Lung (tissue), 12 donors: Measurements from ENCODE around the gene BASP1. TPM values are rescaled to one million over a fixed set of nuclear protein-coding genes. Genes with fewer than 3 reads are reported as not detected.

Experiments used
- ATAC-seq: fragments of 200-7000 bp; cut with Tn5 transposase; one replicate; pipeline ENCODE4 v1.9.1; 2020; ENCODE audit warnings: moderate number of reproducible peaks; ENCODE audit not compliant: insufficient read depth, low FRiP score
- DNase-seq, 3 donors: peaks; one replicate each; pipeline ENCODE4 v3.0.0-alpha.2; 2013 to 2017
- H3K27ac ChIP-seq, 2 donors: one replicate each; pipeline ENCODE4 v1.5.1; 2013; ENCODE audit warnings: mild to moderate bottlenecking in 2 of 2, moderate library complexity in 2 of 2, control low read depth in 1 of 2, inconsistent platforms in 1 of 2, low read depth in 1 of 2, low read length in 1 of 2
- H3K27me3 ChIP-seq, 3 donors: one replicate each; pipeline ENCODE4 v1.5.1; 2013; ENCODE audit warnings: low read length in 2 of 3; ENCODE audit not compliant: control insufficient read depth in 3 of 3, insufficient read depth in 3 of 3
- H3K36me3 ChIP-seq, 4 donors: one replicate each; pipeline ENCODE4 v1.5.1; 2013; ENCODE audit warnings: low read length in 4 of 4, mild to moderate bottlenecking in 1 of 4, moderate library complexity in 1 of 4; ENCODE audit not compliant: control insufficient read depth in 4 of 4, insufficient read depth in 4 of 4
- H3K4me1 ChIP-seq, 5 donors: one replicate each; pipeline ENCODE4 v1.5.1; 2013; ENCODE audit warnings: low read length in 5 of 5, mild to moderate bottlenecking in 2 of 5, moderate library complexity in 1 of 5; ENCODE audit not compliant: control insufficient read depth in 5 of 5, insufficient read depth in 5 of 5
- H3K4me3 ChIP-seq: one replicate; pipeline ENCODE4 v1.5.1; 2013; ENCODE audit warnings: mild to moderate bottlenecking, control low read depth, moderate library complexity
- H3K9ac ChIP-seq, 2 donors: one replicate each; pipeline ENCODE4 v1.5.1; 2013; ENCODE audit warnings: low read length in 2 of 2, control low read depth in 1 of 2; ENCODE audit not compliant: insufficient read depth in 1 of 2
- H3K9me3 ChIP-seq, 4 donors: one replicate each; pipeline ENCODE4 v1.5.1; 2013; ENCODE audit warnings: low read length in 3 of 4, mild to moderate bottlenecking in 1 of 4, moderate library complexity in 1 of 4; ENCODE audit not compliant: control insufficient read depth in 4 of 4, insufficient read depth in 3 of 4
- CTCF ChIP-seq: IDR thresholded peaks from 2 replicates; pipeline ENCODE4 v1.5.1; 2012; ENCODE audit warnings: mild to moderate bottlenecking; ENCODE audit errors: control extremely low read depth, extremely low read depth
- WGBS, 2 donors: extraction: QIAGEN DNeasy Blood & Tissue Kit; methylation state at CpG; one replicate each; pipeline ENCODE4 v1.1.7; 2013; 5-methylcytosine and 5-hydroxymethylcytosine counted together
- polyA plus RNA-seq, 2 donors: library from polyadenylated mRNA; stranded (reverse); fragments of 200-250 nt; gene quantifications; one replicate each; pipeline ENCODE4 v1.2.1, GENCODE V29; 2013
- total RNA-seq, 2 donors: library from RNA; depleted of rRNA in 1 of 2; stranded (reverse); fragments of >200 nt in 1 of 2; gene quantifications; one replicate each; pipeline ENCODE4 v1.2.1, GENCODE V29; 2014 to 2021
- donor health status: control.
- donor health status: control.
- donor health status: Bipolar disorder and iron deficiency.
- donor health status: healthy.
- donor health status: DM: yes; HTN: yes; CAD: no.

The BASP1 gene
- total and polyA plus RNA-seq, 4 donors: 12.7 to 118 (median 33.2) TPM

- Histone ChIP-seq H3K27me3 (no peaks in the 10 kb centered on the region), H3K36me3 (no peaks in the 10 kb centered on the region), H3K4me3 (no peak overlapping the region), H3K27ac (no peak overlapping the region), H3K9ac (peak overlapping the region; percentile 59 to 87), H3K4me1 (peaks cover 3 to 32% (median 7%) of the 10 kb centered on the region in 5 donors), H3K9me3 (no peaks in the 10 kb centered on the region)
- peak; percentile 72 to 78 (median 77) for DNase-seq
- ATAC-seq: no peak
- 13% methylated on average over 20 of the region's 20 CpGs for WGBS, 2 donors
- TF ChIP-seq CTCF: no peak
Observed at GRCh38 chr5:17219006-17219422, 1.6 kb downstream of the BASP1 start.

GRCh38 chr5:17219469-17219868, 2.0 kb downstream of the BASP1 start:
- H3K9ac ChIP-seq: peak overlapping the region in 1 of 2 donors; percentile 87

GRCh38 chr5:17219992-17220391, 2.6 kb downstream of the BASP1 start:
- no peaks in the 10 kb centered on the region for H3K36me3 ChIP-seq
- H3K27ac ChIP-seq: no peak overlapping the region
- H3K27me3 ChIP-seq: no peaks in the 10 kb centered on the region
- ATAC-seq: no peak
- TF ChIP-seq CTCF: no peak
- DNase-seq: no peak
- no peaks in the 10 kb centered on the region for H3K9me3 ChIP-seq
- H3K4me3 ChIP-seq: no peak overlapping the region
- H3K4me1 ChIP-seq: peaks cover 3 to 33% (median 7%) of the 10 kb centered on the region in 5 donors
- WGBS, 2 donors: 92 to 93% methylated on average over 6 of the region's 6 CpGs
- H3K9ac ChIP-seq: no peak overlapping the region

More at GRCh38 chr5:17219469-17219868, 2.0 kb downstream of the BASP1 start:
- WGBS, 2 donors: 89 to 90% methylated on average over 12 of the region's 12 CpGs
- Histone ChIP-seq H3K4me3 (no peak overlapping the region), H3K9me3 (no peaks in the 10 kb centered on the region), H3K36me3 (no peaks in the 10 kb centered on the region), H3K4me1 (peaks cover 3 to 32% (median 7%) of the 10 kb centered on the region in 5 donors), H3K27me3 (no peaks in the 10 kb centered on the region), H3K27ac (no peak overlapping the region)
- ATAC-seq: no peak
- no peak for TF ChIP-seq CTCF
- DNase-seq: no peak

- Histone ChIP-seq H3K9ac (no peak overlapping the region), H3K27me3 (no peaks in the 10 kb centered on the region), H3K4me1 (peaks cover 3 to 37% (median 11%) of the 10 kb centered on the region in 5 donors), H3K36me3 (no peaks in the 10 kb centered on the region), H3K27ac (no peak overlapping the region), H3K4me3 (no peak overlapping the region), H3K9me3 (no peaks in the 10 kb centered on the region)
- DNase-seq: no peak
- no peak for ATAC-seq
- 88 to 91% methylated on average over 4 of the region's 4 CpGs for WGBS, 2 donors
- TF ChIP-seq CTCF: no peak
Observed at GRCh38 chr5:17220469-17220868, 3.0 kb downstream of the BASP1 start.
